ENCODE data around the gene SYF2. TPM values are rescaled to one million over a fixed set of nuclear protein-coding genes. Genes with fewer than 3 reads are reported as not detected.

SYF2 gene
- total and polyA plus RNA-seq, 2 of the 13 experiments (the other 11 are each of a cell fraction or from before 2014, with no cell fraction given): 17.8 to 34.1 TPM

GRCh38 chr1:25247024-25247828 is 14.9 kb upstream of the SYF2 start, which contains the start of gene RSRP1 (continued):
- TF ChIP-seq GATA4 (IDR thresholded peaks at IDR 0.05; ENCODE audit: borderline replicate concordance, low read depth) (peak; percentile 94), ZNF253 (CRISPR knock-in tag; IDR thresholded peaks at IDR 0.05; ENCODE audit: borderline replicate concordance) (no peak; the same call in 1 of the 2 replicates), ZNF138 (CRISPR knock-in tag; IDR thresholded peaks at IDR 0.05; ENCODE audit: low read depth) (no peak), ZEB1 (IDR thresholded peaks at IDR 0.05; ENCODE audit: insufficient replicate concordance, low read depth) (no peak), RERE (CRISPR knock-in tag; IDR thresholded peaks at IDR 0.05; ENCODE audit: low read depth) (no peak), ZNF446 (CRISPR knock-in tag; IDR thresholded peaks at IDR 0.05) (0 out of 2 replicates have a peak, but pooled peaks have one; percentile 62), ZNF382 (CRISPR knock-in tag; IDR thresholded peaks at IDR 0.05; ENCODE audit: borderline replicate concordance) (no peak), AHR (CRISPR knock-in tag; IDR thresholded peaks at IDR 0.05) (peak; percentile 58; the same call in 1 of the 2 replicates), FLYWCH1 (CRISPR knock-in tag; IDR thresholded peaks at IDR 0.05) (0 out of 2 replicates have a peak, but pooled peaks have one; percentile 23), U2AF1 (optimal IDR thresholded peaks at IDR 0.05; ENCODE audit: low read depth, low read length) (peak; percentile 86), ZSCAN25 (CRISPR knock-in tag; IDR thresholded peaks at IDR 0.05) (peak; percentile 72), ZMAT3 (CRISPR knock-in tag; conservative IDR thresholded peaks at IDR 0.05) (no peak), ZFP82 (CRISPR knock-in tag; IDR thresholded peaks at IDR 0.05; ENCODE audit: borderline replicate concordance) (peak; percentile 78; the same call in 1 of the 2 replicates), ZNF331 (CRISPR knock-in tag; IDR thresholded peaks at IDR 0.05) (peak; percentile 61), ZNF678 (CRISPR knock-in tag; IDR thresholded peaks at IDR 0.05) (0 out of 2 replicates have a peak, but pooled peaks have one; percentile 21), PHF5A (CRISPR knock-in tag; IDR thresholded peaks at IDR 0.05; ENCODE audit: low read depth, unreplicated experiment) (peak; percentile 40), ZNF781 (CRISPR knock-in tag; IDR thresholded peaks at IDR 0.05; ENCODE audit: borderline replicate concordance, not compliant biosample characterization) (peak; percentile 64), ZMYM4 (CRISPR knock-in tag; IDR thresholded peaks at IDR 0.05) (peak; percentile 73), HDAC1 (CRISPR knock-in tag; IDR thresholded peaks at IDR 0.05) (peak; percentile 82), ZNF691 (CRISPR knock-in tag; IDR thresholded peaks at IDR 0.05; ENCODE audit: borderline replicate concordance, low read depth) (no peak; the same call in 1 of the 2 replicates), ZNF33A (CRISPR knock-in tag; IDR thresholded peaks at IDR 0.05; ENCODE audit: borderline replicate concordance) (no peak), SETDB1 (CRISPR knock-in tag; IDR thresholded peaks at IDR 0.05; ENCODE audit: borderline replicate concordance) (no peak), ZFX (CRISPR knock-in tag; IDR thresholded peaks at IDR 0.05; ENCODE audit: low read depth) (peak; percentile 80), ATRX (CRISPR knock-in tag; IDR thresholded peaks at IDR 0.05; ENCODE audit: borderline replicate concordance) (no peak)

All from HepG2 (cell line).